Subcutaneous adipose tissue (tissue), 4 donors: ENCODE measurements around the gene SCYGR2. TPM values are rescaled to one million over a fixed set of nuclear protein-coding genes. Genes with fewer than 3 reads are reported as not detected.

Source experiments
- total RNA-seq, 4 donors: library from RNA; depleted of rRNA; stranded (reverse); fragments of >200 nt; gene quantifications; one replicate each; pipeline ENCODE4 v1.1.0, GENCODE V29; 2016
- TF ChIP-seq, protein P1 (sequence below): fragments of 450-650 bp; IDR thresholded peaks from one replicate; pipeline ENCODE4 v1.5.1; 2016; ENCODE audit warnings: low read depth, mild to moderate bottlenecking, control low read depth, antibody characterized with exemption, moderate library complexity

Gene SCYGR2
- total RNA-seq, 4 donors from 2014 or later, result not detected

DNA sequence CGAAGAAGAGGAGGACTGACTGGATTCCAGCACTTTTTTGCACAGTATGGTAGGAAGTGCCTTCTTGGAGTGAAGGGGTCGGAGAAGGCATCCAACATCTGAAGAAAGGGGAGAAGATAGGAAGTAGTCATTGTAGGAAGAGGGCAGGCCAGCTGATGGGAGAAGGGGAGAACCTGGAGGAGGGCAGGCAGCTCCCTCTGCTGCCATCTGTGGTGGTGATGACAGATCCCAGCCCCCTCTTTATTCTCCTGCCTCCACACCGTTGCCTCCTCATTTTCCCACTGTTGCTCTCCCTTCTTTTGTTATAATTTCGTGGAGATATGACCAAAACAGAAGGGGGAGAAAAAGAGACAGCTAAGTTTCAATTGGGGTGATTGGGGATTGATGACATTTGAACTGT is 2.9 kb upstream of the SCYGR2 start:
- TF ChIP-seq, protein P1, sequence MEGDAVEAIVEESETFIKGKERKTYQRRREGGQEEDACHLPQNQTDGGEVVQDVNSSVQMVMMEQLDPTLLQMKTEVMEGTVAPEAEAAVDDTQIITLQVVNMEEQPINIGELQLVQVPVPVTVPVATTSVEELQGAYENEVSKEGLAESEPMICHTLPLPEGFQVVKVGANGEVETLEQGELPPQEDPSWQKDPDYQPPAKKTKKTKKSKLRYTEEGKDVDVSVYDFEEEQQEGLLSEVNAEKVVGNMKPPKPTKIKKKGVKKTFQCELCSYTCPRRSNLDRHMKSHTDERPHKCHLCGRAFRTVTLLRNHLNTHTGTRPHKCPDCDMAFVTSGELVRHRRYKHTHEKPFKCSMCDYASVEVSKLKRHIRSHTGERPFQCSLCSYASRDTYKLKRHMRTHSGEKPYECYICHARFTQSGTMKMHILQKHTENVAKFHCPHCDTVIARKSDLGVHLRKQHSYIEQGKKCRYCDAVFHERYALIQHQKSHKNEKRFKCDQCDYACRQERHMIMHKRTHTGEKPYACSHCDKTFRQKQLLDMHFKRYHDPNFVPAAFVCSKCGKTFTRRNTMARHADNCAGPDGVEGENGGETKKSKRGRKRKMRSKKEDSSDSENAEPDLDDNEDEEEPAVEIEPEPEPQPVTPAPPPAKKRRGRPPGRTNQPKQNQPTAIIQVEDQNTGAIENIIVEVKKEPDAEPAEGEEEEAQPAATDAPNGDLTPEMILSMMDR, result no peak

DNA sequence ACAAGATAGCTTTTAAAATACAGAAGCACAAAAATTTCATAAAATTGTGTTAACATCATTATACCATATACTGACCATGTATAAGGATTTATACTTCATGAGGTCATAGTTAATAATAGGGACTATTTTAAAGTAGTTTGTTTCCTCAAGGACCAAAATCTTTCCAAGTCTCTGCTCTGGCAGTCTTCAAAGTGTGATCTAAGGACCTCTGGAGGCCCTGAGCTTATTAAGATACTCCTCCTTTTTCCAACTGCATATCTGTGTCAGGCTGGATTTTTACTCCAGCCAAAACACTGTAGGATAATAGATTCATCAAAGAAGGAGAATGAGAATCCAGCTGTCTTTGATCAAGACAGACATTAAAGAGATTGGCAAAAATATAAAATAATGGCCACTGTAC is 1.7 kb upstream of the SCYGR2 start:
- TF ChIP-seq, protein P1, result no peak

DNA sequence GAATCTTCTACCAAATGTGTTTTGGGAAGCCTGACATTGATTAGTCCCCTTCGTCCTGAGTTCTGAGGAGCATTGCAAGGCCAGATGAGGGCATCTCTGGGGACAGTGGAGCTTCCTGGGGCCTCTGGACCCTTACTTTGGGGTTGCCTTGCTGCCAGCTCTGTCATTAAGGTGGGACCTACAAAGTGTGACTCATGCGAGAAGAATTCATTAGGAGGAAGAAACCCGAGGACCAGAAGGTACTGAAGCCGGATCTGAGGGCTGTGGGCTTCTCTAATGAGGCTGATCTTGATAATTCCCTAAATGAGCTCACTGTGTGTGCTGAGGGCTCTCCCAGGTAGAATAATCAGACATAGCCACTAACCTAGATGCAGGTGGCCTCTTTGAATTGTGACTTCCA is 695 bp upstream of the SCYGR2 start:
- TF ChIP-seq, protein P1, result no peak

DNA sequence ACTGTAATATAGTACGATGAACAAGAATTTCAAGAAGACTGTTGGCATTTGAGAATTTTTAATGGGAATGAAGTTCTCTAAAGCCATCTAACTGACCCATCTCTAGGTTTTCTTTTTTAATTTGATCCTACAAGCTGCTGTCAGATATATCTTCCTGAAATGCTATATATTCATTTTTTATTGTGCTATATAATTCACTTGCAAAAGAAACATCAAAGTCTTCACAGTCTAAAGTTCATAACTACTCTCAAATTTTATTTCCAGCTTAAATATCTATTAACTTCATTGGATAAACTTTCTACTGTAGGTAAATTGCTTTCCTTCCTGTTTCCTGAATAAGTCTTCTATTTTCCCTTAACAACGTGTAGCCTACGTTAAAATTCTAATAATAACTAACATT is 3.7 kb downstream of the SCYGR2 start:
- TF ChIP-seq, protein P1, result no peak

DNA sequence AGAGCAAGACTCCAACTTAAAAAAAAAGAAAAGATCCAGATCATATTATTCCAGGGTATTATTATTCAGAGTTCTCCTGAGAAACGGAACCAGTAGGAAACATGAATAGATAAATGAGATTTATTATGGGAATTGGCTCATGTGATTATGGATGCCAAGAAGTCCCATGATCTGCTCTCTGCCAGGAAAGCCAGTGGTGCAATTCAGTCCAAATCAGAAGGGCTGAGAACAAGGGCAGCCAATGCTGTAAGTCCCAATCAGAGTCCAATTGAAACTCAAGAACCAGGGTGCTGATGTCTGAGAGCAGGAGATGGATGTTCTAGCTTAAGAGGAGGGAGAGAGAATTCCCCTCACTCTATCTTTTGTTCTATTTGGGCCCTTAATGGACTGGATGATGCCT is 7.8 kb downstream of the SCYGR2 start:
- TF ChIP-seq, protein P1, result no peak

DNA sequence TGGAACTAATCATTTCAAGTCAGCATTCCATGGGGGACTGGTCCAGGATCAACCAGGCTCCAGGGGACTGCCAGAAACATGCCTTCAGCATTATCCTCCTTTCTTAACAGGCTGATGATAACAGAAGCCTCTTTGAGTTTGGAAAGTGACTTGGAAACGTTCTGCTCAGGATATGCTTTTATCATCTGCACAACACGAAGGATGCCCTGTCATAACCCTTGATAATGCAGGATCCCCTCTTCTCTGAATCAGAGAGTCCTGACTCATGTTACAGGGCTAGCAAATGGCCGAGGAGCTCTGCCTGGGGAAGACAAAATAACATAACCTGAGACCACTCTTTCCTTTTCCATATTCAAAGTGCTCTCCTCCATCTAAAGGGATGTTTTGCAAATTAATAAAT is 9.2 kb downstream of the SCYGR2 start:
- TF ChIP-seq, protein P1, result no peak

DNA sequence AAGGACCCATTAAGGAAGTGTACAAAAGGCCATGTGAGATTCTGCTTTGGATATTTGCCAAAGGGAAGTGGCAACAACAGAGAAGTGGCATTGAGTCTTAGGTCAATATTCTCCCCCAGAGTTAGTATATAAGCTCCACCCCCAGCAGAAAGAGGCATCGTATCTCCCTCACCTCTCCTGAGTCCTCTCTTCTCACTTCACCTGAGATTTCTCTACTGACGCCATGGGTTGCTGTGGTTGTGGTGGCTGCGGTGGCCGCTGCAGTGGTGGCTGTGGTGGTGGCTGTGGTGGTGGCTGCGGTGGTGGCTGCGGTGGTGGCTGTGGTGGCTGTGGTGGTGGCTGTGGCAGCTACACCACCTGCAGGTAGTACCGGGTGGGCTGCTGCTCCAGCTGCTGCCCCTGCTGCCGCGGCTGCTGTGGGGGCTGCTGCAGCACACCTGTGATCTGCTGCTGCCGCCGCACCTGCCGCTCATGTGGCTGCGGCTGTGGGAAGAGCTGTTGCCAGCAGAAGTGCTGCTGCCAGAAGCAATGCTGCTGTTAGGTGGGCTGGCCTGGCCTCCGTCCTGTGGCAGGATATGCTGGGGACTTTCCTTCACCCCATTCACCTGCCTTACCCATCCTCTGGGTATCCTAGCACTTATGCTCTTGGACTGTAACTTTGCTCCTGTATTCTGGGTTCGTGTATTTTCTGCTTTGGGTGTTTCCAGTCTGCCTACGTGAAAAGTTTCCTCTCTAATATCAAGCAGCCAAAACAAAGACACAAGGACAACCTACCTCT is 10.1 kb downstream of the SCYGR2 start:
- TF ChIP-seq, protein P1, result no peak
